Astrocyte (in vitro differentiated cells and primary cell): Measurements from ENCODE around the gene MYL9.

ENCODE experiments used
- CTCF ChIP-seq: IDR thresholded peaks from 2 replicates; pipeline ENCODE4 v1.5.1; 2011; ENCODE audit warnings: low read depth, mild to moderate bottlenecking, inconsistent platforms, low read length, moderate library complexity; ENCODE audit not compliant: insufficient read depth
- EZH2 ChIP-seq: IDR thresholded peaks from 2 replicates; pipeline ENCODE4 v1.6.1; 2012; ENCODE audit warnings: mild to moderate bottlenecking, low read length, inconsistent platforms; ENCODE audit not compliant: insufficient read depth

GRCh38 chr20:36548006-36548315 is 6.6 kb downstream of the MYL9 start:
- TF ChIP-seq CTCF (no peak), EZH2 (no peak)
